ENCODE measurements around the gene HSPB2. TPM values are rescaled to one million over a fixed set of nuclear protein-coding genes. Genes with fewer than 3 reads are reported as not detected.

HSPB2 gene
- total RNA-seq, 1 donor from 2014 or later = 1.4 TPM

- Mint-ChIP-seq H3K4me3 (ENCODE audit: unreplicated experiment) (peak overlapping the region; percentile 81), H3K27ac (ENCODE audit: unreplicated experiment) (peak overlapping the region; percentile 82), H3K9me3 (ENCODE audit: unreplicated experiment) (peaks cover 6% of the 10 kb centered on the region), H3K4me1 (ENCODE audit: low read depth, unreplicated experiment) (peaks cover 31% of the 10 kb centered on the region), H3K27me3 (ENCODE audit: unreplicated experiment) (peaks cover 6% of the 10 kb centered on the region), H3K36me3 (ENCODE audit: unreplicated experiment) (no peaks in the 10 kb centered on the region)
- TF ChIP-seq CTCF (IDR thresholded peaks at IDR 0.05; ENCODE audit: partially characterized antibody, unreplicated experiment) = no peak
- no peak for DNase-seq
Measured at GRCh38 chr11:111937844-111938243, 25.3 kb downstream of the HSPB2 start.

DNA sequence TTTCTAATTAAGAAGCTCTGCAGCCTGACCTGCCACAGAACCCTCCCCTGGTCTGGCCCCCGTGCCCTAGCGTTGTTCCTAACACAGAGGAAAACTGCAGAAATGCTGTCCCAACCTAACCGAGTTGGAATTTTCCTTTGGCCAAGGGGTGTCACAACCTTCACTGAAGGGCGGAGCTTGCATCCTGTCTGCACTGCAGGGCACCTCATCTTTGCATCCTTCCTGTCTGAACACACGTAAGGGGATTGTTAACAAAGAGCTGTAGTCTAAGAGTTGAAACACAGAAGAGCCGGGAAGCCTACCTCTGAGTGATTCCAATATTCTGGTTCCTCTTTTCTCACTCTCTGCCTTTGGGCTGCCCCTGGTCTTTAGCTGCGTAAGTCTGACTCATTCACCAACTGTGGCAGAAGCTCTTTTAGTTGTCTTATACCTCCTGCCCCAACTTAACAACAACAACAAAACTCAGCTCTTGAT, 26.2 kb downstream of the HSPB2 start:
- no peak for TF ChIP-seq CTCF (IDR thresholded peaks at IDR 0.05; ENCODE audit: partially characterized antibody, unreplicated experiment)
- Mint-ChIP-seq H3K27me3 (ENCODE audit: unreplicated experiment) (peaks cover 6% of the 10 kb centered on the region), H3K4me1 (ENCODE audit: low read depth, unreplicated experiment) (peaks cover 31% of the 10 kb centered on the region), H3K9me3 (ENCODE audit: unreplicated experiment) (peaks cover 6% of the 10 kb centered on the region), H3K36me3 (ENCODE audit: unreplicated experiment) (no peaks in the 10 kb centered on the region), H3K4me3 (ENCODE audit: unreplicated experiment) (peak overlapping the region; percentile 81), H3K27ac (ENCODE audit: unreplicated experiment) (peak overlapping the region; percentile 22)
- no peak for DNase-seq

GRCh38 chr11:111939836-111940604, 27.5 kb downstream of the HSPB2 start:
- Mint-ChIP-seq H3K36me3 (ENCODE audit: unreplicated experiment) (no peaks in the 10 kb centered on the region), H3K27ac (ENCODE audit: unreplicated experiment) (peak overlapping the region; percentile 40)

GRCh38 chr11:111941963-111942362, 29.4 kb downstream of the HSPB2 start:
- Mint-ChIP-seq H3K9me3 (ENCODE audit: unreplicated experiment) (peaks cover 2% of the 10 kb centered on the region), H3K27me3 (ENCODE audit: unreplicated experiment) (peaks cover 4% of the 10 kb centered on the region), H3K36me3 (ENCODE audit: unreplicated experiment) (no peaks in the 10 kb centered on the region), H3K4me3 (ENCODE audit: unreplicated experiment) (no peak overlapping the region), H3K27ac (ENCODE audit: unreplicated experiment) (no peak overlapping the region), H3K4me1 (ENCODE audit: low read depth, unreplicated experiment) (peaks cover 14% of the 10 kb centered on the region)
- DNase-seq = no peak
- no peak for TF ChIP-seq CTCF (IDR thresholded peaks at IDR 0.05; ENCODE audit: partially characterized antibody, unreplicated experiment)

More at GRCh38 chr11:111939836-111940604, 27.5 kb downstream of the HSPB2 start:
- Mint-ChIP-seq H3K9me3 (ENCODE audit: unreplicated experiment) (peaks cover 6% of the 10 kb centered on the region), H3K4me1 (ENCODE audit: low read depth, unreplicated experiment) (peaks cover 31% of the 10 kb centered on the region), H3K4me3 (ENCODE audit: unreplicated experiment) (peak overlapping the region; percentile 34), H3K27me3 (ENCODE audit: unreplicated experiment) (peaks cover 6% of the 10 kb centered on the region)
- no peak for DNase-seq
- TF ChIP-seq CTCF (IDR thresholded peaks at IDR 0.05; ENCODE audit: partially characterized antibody, unreplicated experiment) = no peak

DNA sequence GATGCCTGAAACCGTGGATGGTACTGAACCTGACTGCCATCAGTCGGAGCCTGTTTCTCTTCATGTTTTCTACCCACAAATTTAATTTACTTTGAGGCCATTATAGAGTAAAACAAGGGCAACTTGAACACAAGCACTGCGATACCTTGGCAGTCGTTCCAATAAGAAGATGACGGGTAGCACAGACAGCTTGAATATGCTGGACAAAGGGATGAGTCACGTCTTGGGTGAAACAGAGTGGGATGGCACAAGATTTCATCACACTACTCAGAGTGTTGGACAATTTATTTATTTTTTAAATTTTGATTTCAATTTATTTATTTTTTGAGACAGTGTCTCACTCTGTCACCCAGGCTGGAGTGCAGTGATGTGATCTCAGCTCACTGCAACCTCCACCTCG, 30.3 kb downstream of the HSPB2 start:
- Mint-ChIP-seq H3K27me3 (ENCODE audit: unreplicated experiment) (peaks cover 4% of the 10 kb centered on the region), H3K36me3 (ENCODE audit: unreplicated experiment) (no peaks in the 10 kb centered on the region), H3K4me3 (ENCODE audit: unreplicated experiment) (no peak overlapping the region), H3K4me1 (ENCODE audit: low read depth, unreplicated experiment) (peaks cover 13% of the 10 kb centered on the region), H3K9me3 (ENCODE audit: unreplicated experiment) (peaks cover 2% of the 10 kb centered on the region), H3K27ac (ENCODE audit: unreplicated experiment) (no peak overlapping the region)
- no peak for TF ChIP-seq CTCF (IDR thresholded peaks at IDR 0.05; ENCODE audit: partially characterized antibody, unreplicated experiment)
- no peak for DNase-seq
